Thymus (tissue), 11 donors: ENCODE results near the gene DCAF16. TPM values are rescaled to one million over a fixed set of nuclear protein-coding genes. Genes with fewer than 3 reads are reported as not detected.
A peak's percentile ranks its signal among the peaks of the same experiment; 100 is the strongest.

Source experiments
- DNase-seq, 9 donors: peaks; one replicate each; pipeline ENCODE4 v3.0.0-alpha.2; 2013; ENCODE audit warnings: low spot score in 9 of 9, low read depth in 6 of 9, missing footprints in 1 of 9
- H3K27ac ChIP-seq, 2 donors: one replicate each; pipeline ENCODE4 v1.5.1; 2013; ENCODE audit warnings: control low read depth in 1 of 2, low read depth in 1 of 2, low read length in 1 of 2, mild to moderate bottlenecking in 1 of 2, moderate library complexity in 1 of 2
- H3K27me3 ChIP-seq, 2 donors: one replicate each; pipeline ENCODE4 v1.5.1; 2013; ENCODE audit warnings: low read length in 1 of 2; ENCODE audit not compliant: control insufficient read depth in 2 of 2, insufficient read depth in 1 of 2
- H3K36me3 ChIP-seq, 2 donors: one replicate each; pipeline ENCODE4 v1.5.1; 2013; ENCODE audit warnings: low read length in 1 of 2, mild to moderate bottlenecking in 1 of 2, moderate library complexity in 1 of 2; ENCODE audit not compliant: control insufficient read depth in 2 of 2, insufficient read depth in 2 of 2
- H3K4me1 ChIP-seq, 2 donors: one replicate each; pipeline ENCODE4 v1.5.1; 2013; ENCODE audit warnings: low read length in 2 of 2; ENCODE audit not compliant: control insufficient read depth in 2 of 2, insufficient read depth in 2 of 2
- H3K4me3 ChIP-seq, 2 donors: one replicate each; pipeline ENCODE4 v1.5.1; 2013; ENCODE audit warnings: low read length in 2 of 2, control low read depth in 1 of 2, mild to moderate bottlenecking in 1 of 2
- H3K9me3 ChIP-seq, 2 donors: one replicate each; pipeline ENCODE4 v1.5.1; 2013; ENCODE audit warnings: low read length in 1 of 2, mild to moderate bottlenecking in 1 of 2; ENCODE audit not compliant: control insufficient read depth in 2 of 2, insufficient read depth in 1 of 2
- WGBS: extraction: QIAGEN DNeasy Blood & Tissue Kit; methylation state at CpG from one replicate; pipeline ENCODE4 v1.1.7; 2013; 5-methylcytosine and 5-hydroxymethylcytosine counted together
- polyA plus RNA-seq: library from polyadenylated mRNA; stranded (reverse); fragments of 200-250 nt; gene quantifications from one replicate; pipeline ENCODE4 v1.2.3, GENCODE V29; 2013
- total RNA-seq: library from RNA; stranded (reverse); fragments of 120-200 nt; gene quantifications from one replicate; pipeline ENCODE4 v1.2.4, GENCODE V29; 2013
- donor health status: healthy.

The DCAF16 gene
- total and polyA plus RNA-seq, 2 donors: 21.3 to 30.5 TPM

DNA sequence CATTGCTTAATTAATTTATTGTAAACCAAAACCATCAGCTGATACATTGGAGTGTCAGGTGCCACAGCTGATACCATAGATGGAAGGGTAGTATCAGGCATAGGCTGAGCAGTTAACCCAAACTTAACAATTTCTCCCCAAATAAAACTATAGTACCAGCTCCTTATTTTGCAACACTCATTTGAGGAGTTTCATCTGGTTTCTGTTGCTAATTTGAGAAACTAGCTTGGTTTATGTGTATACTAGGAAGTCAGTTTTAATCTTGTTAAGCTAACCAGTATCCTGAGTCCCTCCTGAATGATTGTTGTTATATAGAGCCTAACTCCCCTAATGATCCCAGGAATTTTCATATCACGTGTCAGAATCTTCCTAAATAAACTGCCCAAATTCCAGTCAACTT, 12.7 kb downstream of the DCAF16 start:
- no peaks in the 10 kb centered on the region for H3K4me1 ChIP-seq
- H3K27me3 ChIP-seq: no peaks in the 10 kb centered on the region
- no peaks in the 10 kb centered on the region for H3K9me3 ChIP-seq
- DNase-seq: no peak
- 98% methylated on average over 1 of the region's 1 CpG for WGBS
- no peak overlapping the region for H3K4me3 ChIP-seq
- peaks cover 5 to 42% of the 10 kb centered on the region in 2 donors for H3K36me3 ChIP-seq
- no peak overlapping the region for H3K27ac ChIP-seq

DNA sequence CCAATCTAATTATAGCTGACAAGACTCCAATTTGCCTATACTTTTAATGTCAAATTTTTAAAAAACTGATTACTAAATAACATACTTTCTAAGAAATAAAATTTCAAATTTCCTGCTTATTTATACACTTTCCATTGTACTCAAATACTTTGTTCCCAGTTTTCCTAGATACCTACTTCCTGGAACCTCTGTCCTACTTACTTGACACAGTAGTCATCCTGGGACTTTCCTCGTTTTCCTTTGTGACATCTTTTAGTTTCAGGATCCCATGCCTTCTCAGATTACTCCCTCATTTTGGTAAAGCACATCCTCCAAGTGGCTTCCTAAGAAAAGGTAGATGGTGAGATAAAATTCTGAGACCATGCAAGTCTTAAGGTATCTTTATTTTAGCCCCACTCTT, 15.8 kb downstream of the DCAF16 start:
- Histone ChIP-seq H3K9me3 (no peaks in the 10 kb centered on the region), H3K36me3 (peaks cover 5 to 22% of the 10 kb centered on the region in 2 donors), H3K27me3 (no peaks in the 10 kb centered on the region), H3K4me3 (no peak overlapping the region), H3K27ac (no peak overlapping the region), H3K4me1 (no peaks in the 10 kb centered on the region)
- DNase-seq: no peak
- 85% methylated on average over 1 of the region's 1 CpG for WGBS

DNA sequence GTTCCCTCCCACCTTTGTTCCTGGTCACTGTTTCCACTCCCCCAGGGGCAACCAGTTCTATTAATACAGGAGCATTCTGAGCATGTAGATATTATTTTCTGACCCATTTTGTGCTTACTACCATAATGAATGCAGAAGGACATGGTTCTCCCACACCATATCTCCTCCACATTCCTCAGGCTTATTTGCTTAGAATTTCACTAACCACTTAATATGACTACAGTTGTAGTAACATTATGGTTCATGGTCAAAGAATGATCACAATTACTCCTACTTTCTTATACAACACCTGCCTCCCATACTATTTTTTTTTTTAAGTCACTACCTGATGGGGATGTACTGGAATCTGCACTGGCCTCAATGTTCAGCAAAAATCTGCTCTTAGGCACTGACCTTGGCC, 21.6 kb downstream of the DCAF16 start:
- Histone ChIP-seq H3K27me3 (no peaks in the 10 kb centered on the region), H3K36me3 (peaks cover 0 to 4% of the 10 kb centered on the region in 2 donors), H3K4me3 (no peak overlapping the region), H3K9me3 (no peaks in the 10 kb centered on the region), H3K27ac (no peak overlapping the region), H3K4me1 (no peaks in the 10 kb centered on the region)
- DNase-seq: no peak

DNA sequence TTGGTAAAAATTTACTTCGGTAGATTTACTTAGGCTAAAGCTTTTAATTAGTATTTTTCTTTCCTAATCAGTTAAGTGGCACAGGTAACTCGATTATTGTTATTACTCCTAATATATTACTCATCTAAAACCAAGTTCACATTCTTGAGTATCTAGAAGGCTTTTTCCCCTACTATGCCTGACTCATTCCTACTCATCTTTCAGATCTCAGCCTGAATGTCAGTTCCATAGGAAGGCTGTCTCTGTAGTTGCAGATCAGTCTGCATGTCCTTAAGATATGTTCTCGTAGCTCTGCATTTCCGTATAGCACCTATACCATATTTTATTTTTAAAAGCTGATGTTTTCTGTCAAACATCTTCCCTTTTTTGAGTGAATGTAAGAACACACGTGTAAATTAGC, 23.2 kb downstream of the DCAF16 start:
- peaks cover 0 to 4% of the 10 kb centered on the region in 2 donors for H3K36me3 ChIP-seq
- no peak overlapping the region for H3K4me3 ChIP-seq
- H3K27ac ChIP-seq: no peak overlapping the region
- H3K27me3 ChIP-seq: peaks cover 2 to 4% of the 10 kb centered on the region in 2 donors
- H3K9me3 ChIP-seq: no peaks in the 10 kb centered on the region
- WGBS: 87% methylated on average over 5 of the region's 5 CpGs
- no peak for DNase-seq
- H3K4me1 ChIP-seq: no peaks in the 10 kb centered on the region

DNA sequence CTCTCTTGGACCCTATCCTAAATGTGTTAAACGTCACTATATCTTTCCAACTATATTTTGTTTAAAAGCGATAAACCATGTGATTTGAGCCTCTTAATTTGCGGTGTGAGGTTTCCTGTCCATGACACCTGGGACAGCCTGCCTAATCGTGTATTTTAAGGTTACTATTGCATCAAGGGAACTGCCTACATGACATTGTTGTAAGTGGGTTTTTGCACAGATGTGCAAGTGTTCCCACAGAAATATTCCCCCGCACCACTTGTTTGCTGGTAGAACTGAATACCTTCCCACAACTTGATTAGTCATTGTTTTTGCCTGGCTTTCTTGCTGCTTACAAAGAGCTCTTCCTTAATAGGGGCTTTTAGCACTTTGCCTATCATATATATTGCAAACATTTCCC, 24.0 kb downstream of the DCAF16 start:
- Histone ChIP-seq H3K4me1 (peaks cover 0 to 4% of the 10 kb centered on the region in 2 donors), H3K9me3 (no peaks in the 10 kb centered on the region), H3K27ac (no peak overlapping the region), H3K36me3 (peaks cover 0 to 4% of the 10 kb centered on the region in 2 donors), H3K4me3 (no peak overlapping the region), H3K27me3 (peaks cover 9 to 12% of the 10 kb centered on the region in 2 donors)
- 4% methylated on average over 5 of the region's 5 CpGs for WGBS
- DNase-seq: no peak

DNA sequence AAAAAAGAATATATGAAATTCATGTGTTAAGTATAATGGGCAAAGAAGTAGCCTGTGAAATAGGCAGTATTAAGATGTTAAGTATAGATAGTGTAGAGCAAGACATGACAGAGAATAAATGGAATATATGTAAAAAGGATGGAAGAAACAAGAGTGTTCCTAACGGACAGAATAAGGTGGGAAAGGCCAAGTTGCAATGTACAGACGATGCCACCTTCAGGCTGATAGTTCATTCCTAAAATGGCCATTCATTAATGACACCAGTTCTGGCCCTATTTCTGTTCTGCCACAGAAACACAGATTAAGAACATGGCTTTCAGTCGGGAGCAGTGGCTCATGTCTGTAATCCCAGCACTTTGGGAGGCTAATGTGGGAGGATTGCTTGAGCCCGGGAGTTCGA, 24.7 kb downstream of the DCAF16 start:
- H3K4me1 ChIP-seq: peaks cover 7 to 10% of the 10 kb centered on the region in 2 donors
- H3K27me3 ChIP-seq: peaks cover 16 to 19% of the 10 kb centered on the region in 2 donors
- DNase-seq: no peak
- no peaks in the 10 kb centered on the region for H3K9me3 ChIP-seq
- H3K36me3 ChIP-seq: peaks cover 0 to 4% of the 10 kb centered on the region in 2 donors
- 82% methylated on average over 5 of the region's 5 CpGs for WGBS
- no peak overlapping the region for H3K4me3 ChIP-seq
- no peak overlapping the region for H3K27ac ChIP-seq

DNA sequence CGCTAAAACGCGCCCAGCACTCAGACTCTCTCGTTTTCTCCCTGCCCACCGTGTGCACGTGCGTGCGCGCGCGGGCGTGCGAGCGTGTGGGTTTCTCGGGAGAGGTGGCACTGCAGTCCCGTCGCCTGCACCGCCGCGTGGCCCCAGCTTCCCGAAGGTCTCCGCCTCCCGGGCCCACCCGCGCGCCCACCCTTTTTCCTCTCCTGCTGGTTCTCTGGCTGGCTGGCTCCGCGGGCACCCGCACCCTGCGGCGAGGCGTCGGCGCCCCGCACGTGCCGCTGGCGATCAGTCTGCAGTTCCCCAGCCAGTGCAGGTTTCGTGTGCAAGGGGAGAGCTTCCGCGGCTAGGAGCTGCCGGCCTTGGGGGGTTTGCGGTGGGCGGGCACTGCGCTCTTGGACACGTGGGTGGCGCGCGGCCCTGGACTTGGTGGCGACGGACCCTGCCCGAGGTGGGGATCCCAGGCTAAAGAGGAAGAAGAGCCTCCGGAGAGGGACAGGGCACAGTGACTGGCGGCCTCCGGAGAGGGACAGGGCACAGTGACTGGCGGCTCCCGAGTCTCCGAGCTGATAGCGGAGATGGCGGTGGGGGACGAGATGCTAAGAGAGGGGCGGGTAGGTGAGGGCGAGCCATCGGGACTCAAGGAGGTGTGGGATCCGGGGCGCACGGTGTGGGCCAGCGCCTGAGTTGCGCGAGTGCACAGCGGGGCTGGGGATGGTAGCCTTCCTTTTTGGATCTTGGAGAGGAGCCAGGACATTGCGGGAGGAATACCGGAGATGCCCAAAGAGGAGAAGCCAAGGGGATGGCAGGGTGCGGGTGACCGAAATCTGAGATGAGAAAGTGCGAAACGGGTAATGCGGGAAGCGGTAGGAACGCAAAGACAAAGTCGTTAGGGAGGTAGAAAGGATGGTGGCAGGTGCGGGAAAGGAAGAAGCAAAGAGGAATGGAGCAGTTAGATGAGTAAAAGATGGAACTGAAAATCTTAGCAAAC, 29.0 kb downstream of the DCAF16 start, which contains the start of gene FAM184B:
Gene FAM184B, minus strand, starts transcription at position 322 of the 988 bp plus-strand sequence. CDS start 322 bp downstream, outside the sequence.
- no peaks in the 10 kb centered on the region for H3K36me3 ChIP-seq
- H3K4me3 ChIP-seq: peak within 1 kb of the TSS in 1 of 2 donors; percentile 39
- H3K27ac ChIP-seq: no peak within 1 kb of the TSS
- no peak for DNase-seq
- peaks cover 33 to 36% of the 10 kb centered on the region in 2 donors for H3K27me3 ChIP-seq
- 8% methylated on average over 82 of the region's 82 CpGs for WGBS
- H3K4me1 ChIP-seq: peaks cover 8 to 12% of the 10 kb centered on the region in 2 donors
- H3K9me3 ChIP-seq: no peaks in the 10 kb centered on the region

DNA sequence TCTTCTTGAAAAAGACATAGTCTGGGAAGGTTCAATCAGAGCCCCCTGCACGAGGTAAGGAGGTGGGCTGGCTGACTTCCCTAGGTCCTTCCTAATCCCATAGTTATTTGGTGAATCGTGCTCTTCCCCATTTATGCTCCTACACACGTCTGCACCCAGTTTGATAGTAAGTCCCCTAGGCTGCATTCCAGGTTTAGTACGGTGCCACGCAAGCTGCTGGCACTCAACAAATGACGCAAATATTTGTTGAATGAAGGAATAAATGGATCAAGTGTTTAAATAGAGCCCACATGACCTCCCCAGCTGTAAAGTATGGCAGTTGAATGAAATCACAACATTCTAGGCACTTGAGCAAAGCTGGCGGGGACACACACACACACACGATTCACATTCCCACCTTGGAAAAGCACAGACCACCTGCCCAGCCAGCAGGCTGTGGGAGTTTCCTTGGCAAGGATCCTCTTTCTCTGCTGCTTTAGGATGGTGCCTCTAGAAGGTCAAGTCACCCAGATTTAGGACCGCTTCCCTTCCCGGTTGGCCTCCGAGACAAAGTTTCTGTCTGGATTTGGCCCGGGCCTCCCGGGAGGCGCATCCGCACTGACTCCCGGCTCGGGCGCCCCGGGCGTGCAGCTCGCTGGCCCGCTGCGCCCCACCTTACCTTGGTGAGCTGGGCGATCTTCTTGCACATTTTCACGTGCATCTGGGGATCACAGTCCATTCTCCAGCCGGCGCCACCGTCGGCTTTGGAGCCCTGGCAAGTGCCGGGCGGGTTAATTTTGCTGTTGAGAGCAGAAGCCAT, 29.9 kb downstream of the DCAF16 start:
- 20% methylated on average over 31 of the region's 31 CpGs for WGBS

DNA sequence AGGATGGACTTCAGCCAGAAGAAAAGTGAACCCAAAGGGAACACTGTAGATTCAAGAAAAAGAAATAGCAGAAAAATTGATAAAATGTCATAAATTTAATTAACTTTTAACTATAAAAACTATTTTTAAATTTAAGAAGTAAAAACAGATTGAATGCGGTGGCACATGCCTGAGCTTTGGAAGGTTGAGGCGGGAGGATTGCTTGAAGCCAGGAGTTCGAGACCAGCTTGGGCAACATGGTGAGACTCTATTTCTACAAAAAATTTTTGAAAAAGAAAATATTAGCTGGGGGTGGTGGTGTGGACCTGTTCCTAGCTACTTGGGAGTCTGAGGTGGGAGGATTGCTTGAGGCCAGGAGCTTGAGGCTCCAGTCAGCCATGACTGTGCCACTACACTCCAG, 32.1 kb downstream of the DCAF16 start:
- Histone ChIP-seq H3K9me3 (no peaks in the 10 kb centered on the region), H3K36me3 (no peaks in the 10 kb centered on the region), H3K27me3 (peaks cover 33 to 36% of the 10 kb centered on the region in 2 donors), H3K4me3 (no peak overlapping the region), H3K27ac (no peak overlapping the region), H3K4me1 (peaks cover 8 to 12% of the 10 kb centered on the region in 2 donors)
- 82% methylated on average over 3 of the region's 3 CpGs for WGBS
- no peak for DNase-seq

More for the DNA sequence above, 29.9 kb downstream of the DCAF16 start:
- Histone ChIP-seq H3K4me3 (peak overlapping the region in 1 of 2 donors; percentile 39), H3K27me3 (peaks cover 33 to 36% of the 10 kb centered on the region in 2 donors), H3K27ac (no peak overlapping the region), H3K9me3 (no peaks in the 10 kb centered on the region), H3K4me1 (peaks cover 8 to 12% of the 10 kb centered on the region in 2 donors), H3K36me3 (no peaks in the 10 kb centered on the region)
- DNase-seq: no peak
